ENCODE measurements around the gene NANOS3. TPM values are rescaled to one million over a fixed set of nuclear protein-coding genes. Genes with fewer than 3 reads are reported as not detected.
"Not testable (repeated sequence)": the region's sequence is repeated elsewhere in the genome, so short reads cannot be mapped to it uniquely, and the experiment has no call there.

Gene NANOS3
- total and polyA plus RNA-seq, 2 experiments from 2014 or later = not detected

GRCh38 chr19:13851734-13852114 is 25.2 kb upstream of the NANOS3 start:
- peaks cover 10% of the 10 kb centered on the region for H3K4me1 Mint-ChIP-seq
- H3K27ac Mint-ChIP-seq; H3K9me3 Mint-ChIP-seq; H3K36me3 Mint-ChIP-seq (ENCODE audit: low read depth); H3K4me3 ChIP-seq; ATAC-seq; H3K27me3 ChIP-seq (ENCODE audit: insufficient read depth); H3K4me2 ChIP-seq; H3K27ac ChIP-seq (ENCODE audit: low read depth); H3K79me2 ChIP-seq (replicated peaks; ENCODE audit: insufficient read depth); H3K9me2 ChIP-seq (ENCODE audit: insufficient read depth); H3K36me3 ChIP-seq (ENCODE audit: insufficient read depth); DNase-seq (ENCODE audit: low spot score); H3K4me3 Mint-ChIP-seq; H4K20me1 ChIP-seq (replicated peaks; ENCODE audit: insufficient read depth): not testable (repeated sequence)
- Histone ChIP-seq H2AFZ (peak overlapping the region; percentile 85), H3F3A (replicated peaks; ENCODE audit: low read depth) (peaks cover 21% of the 10 kb centered on the region), H3K4me1 (ENCODE audit: insufficient read depth) (peaks cover 16% of the 10 kb centered on the region)
- peaks cover 14% of the 10 kb centered on the region for H3K27me3 Mint-ChIP-seq (ENCODE audit: insufficient read depth, low read depth, poor library complexity)

GRCh38 chr19:13852171-13852707 is 24.7 kb upstream of the NANOS3 start:
- not testable (repeated sequence) for H3K36me3 Mint-ChIP-seq (ENCODE audit: low read depth); DNase-seq (ENCODE audit: low spot score); H3K4me3 Mint-ChIP-seq; H3K9me3 Mint-ChIP-seq; H4K20me1 ChIP-seq (replicated peaks; ENCODE audit: insufficient read depth); H3K27me3 ChIP-seq (ENCODE audit: insufficient read depth); H3K4me2 ChIP-seq; H2AFZ ChIP-seq; H3K27me3 Mint-ChIP-seq (ENCODE audit: insufficient read depth, low read depth, poor library complexity); ATAC-seq; H3K9me2 ChIP-seq (ENCODE audit: insufficient read depth); H3K4me1 Mint-ChIP-seq; H3K36me3 ChIP-seq (ENCODE audit: insufficient read depth); H3K4me3 ChIP-seq; H3K79me2 ChIP-seq (replicated peaks; ENCODE audit: insufficient read depth); H3K27ac Mint-ChIP-seq
- Histone ChIP-seq H3F3A (replicated peaks; ENCODE audit: low read depth) (peaks cover 21% of the 10 kb centered on the region), H3K27ac (ENCODE audit: low read depth) (peak overlapping the region; percentile 55; the same call in 1 of the 2 replicates), H3K4me1 (ENCODE audit: insufficient read depth) (peaks cover 16% of the 10 kb centered on the region)

- no peaks in the 10 kb centered on the region for H4K20me1 ChIP-seq (replicated peaks; ENCODE audit: insufficient read depth)
- H3F3A ChIP-seq (replicated peaks; ENCODE audit: low read depth) = peaks cover 2% of the 10 kb centered on the region; the same call in 1 of the 2 replicates
- no peaks in the 10 kb centered on the region for H3K79me2 ChIP-seq (replicated peaks; ENCODE audit: insufficient read depth)
- H3K4me3 ChIP-seq = no peak overlapping the region
- Mint-ChIP-seq H3K4me3 (no peak overlapping the region; the same call in 2 of the 3 replicates), H3K36me3 (ENCODE audit: low read depth) (no peaks in the 10 kb centered on the region), H3K9me3 (no peaks in the 10 kb centered on the region), H3K27ac (no peak overlapping the region), H3K27me3 (ENCODE audit: insufficient read depth, low read depth, poor library complexity) (peaks cover 20% of the 10 kb centered on the region), H3K4me1 (peaks cover 7% of the 10 kb centered on the region)
- DNase-seq (ENCODE audit: low spot score) (no peak), ATAC-seq (no peak)
- H3K36me3 ChIP-seq (ENCODE audit: insufficient read depth) = no peaks in the 10 kb centered on the region
- no peaks in the 10 kb centered on the region for H3K27me3 ChIP-seq (ENCODE audit: insufficient read depth)
- TF ChIP-seq POLR2AphosphoS5 (IDR thresholded peaks at IDR 0.05; ENCODE audit: low read depth) (no peak), STAT1 (IDR thresholded peaks at IDR 0.05; ENCODE audit: unreplicated experiment) (no peak), CREB1 (CRISPR knock-in tag; IDR thresholded peaks at IDR 0.05; ENCODE audit: low read depth) (no peak), JUNB (IDR thresholded peaks at IDR 0.05; ENCODE audit: unreplicated experiment) (no peak), NANOG (IDR thresholded peaks at IDR 0.05; ENCODE audit: borderline replicate concordance) (no peak), EZH2phosphoT487 (IDR thresholded peaks at IDR 0.05; ENCODE audit: unreplicated experiment) (no peak), ZNF114 (CRISPR knock-in tag; IDR thresholded peaks at IDR 0.05) (no peak), ETS1 (IDR thresholded peaks at IDR 0.05) (no peak)
- no peaks in the 10 kb centered on the region for H3K9me2 ChIP-seq (ENCODE audit: insufficient read depth)
- H2AFZ ChIP-seq = no peak overlapping the region
- peaks cover 6% of the 10 kb centered on the region for H3K4me1 ChIP-seq (ENCODE audit: insufficient read depth)
- H3K27ac ChIP-seq (ENCODE audit: low read depth) = no peak overlapping the region
- no peak overlapping the region for H3K4me2 ChIP-seq
These were observed 20.4 kb upstream of the NANOS3 start for GRCh38 chr19:13856497-13856896.

All from GM23338 (cell line).